HepG2 (cell line): Measurements from ENCODE around the gene APOM. TPM values are rescaled to one million over a fixed set of nuclear protein-coding genes. Genes with fewer than 3 reads are reported as not detected.

Experiments
- ATAD3A ChIP-seq: sonication (generic); formaldehyde crosslinking; IDR thresholded peaks from 2 replicates; pipeline ENCODE4 v1.4.0; 2020; ENCODE audit warnings: missing genetic modification reagents
- ATM ChIP-seq: fragments of 450-650 bp; IDR thresholded peaks from 2 replicates; pipeline ENCODE4 v1.7.1; 2017; ENCODE audit warnings: mild to moderate bottlenecking, borderline replicate concordance
- BCL3 ChIP-seq: sonication (generic); formaldehyde crosslinking; IDR thresholded peaks from 2 replicates; pipeline ENCODE4 v1.5.1; 2020; ENCODE audit warnings: mild to moderate bottlenecking, missing genetic modification reagents, moderate library complexity
- HDAC2 ChIP-seq: sonication (generic); formaldehyde crosslinking; IDR thresholded peaks from 2 replicates; pipeline ENCODE4 v1.4.0; 2020; ENCODE audit warnings: missing genetic modification reagents
- HDAC6 ChIP-seq: fragments of 200-600 bp; sonication (generic); IDR thresholded peaks from 2 replicates; pipeline ENCODE4 v1.7.0; 2017; ENCODE audit warnings: mild to moderate bottlenecking, antibody characterized with exemption, low read length, low read depth
- KLF12 ChIP-seq: sonication (generic); formaldehyde crosslinking; IDR thresholded peaks from 2 replicates; pipeline ENCODE4 v1.4.0; 2020; ENCODE audit warnings: missing genetic modification reagents, borderline replicate concordance
- ZFP90 ChIP-seq: sonication (generic); formaldehyde crosslinking; IDR thresholded peaks from 2 replicates; pipeline ENCODE4 v1.8.0; 2022; ENCODE audit warnings: missing genetic modification reagents, mild to moderate bottlenecking, inconsistent platforms, borderline replicate concordance
- ZNF331 ChIP-seq: sonication (generic); formaldehyde crosslinking; IDR thresholded peaks from 2 replicates; pipeline ENCODE4 v1.4.0; 2020; ENCODE audit warnings: missing genetic modification reagents
- ZNF512 ChIP-seq: sonication (generic); formaldehyde crosslinking; IDR thresholded peaks from 2 replicates; pipeline ENCODE4 v1.4.0; 2020; ENCODE audit warnings: mild to moderate bottlenecking, missing genetic modification reagents
- ZNF547 ChIP-seq: sonication (generic); formaldehyde crosslinking; IDR thresholded peaks from 2 replicates; pipeline ENCODE4 v1.5.1; 2020; ENCODE audit warnings: mild to moderate bottlenecking, missing genetic modification reagents
- ZNF749 ChIP-seq: sonication (generic); formaldehyde crosslinking; IDR thresholded peaks from 2 replicates; pipeline ENCODE4 v1.8.0; 2022; ENCODE audit warnings: mild to moderate bottlenecking, missing genetic modification reagents, moderate library complexity, borderline replicate concordance
- polyA plus RNA-seq, 8 experiments: library from polyadenylated mRNA; depleted of rRNA in 3 of 8; stranded (reverse) in 7 of 8; unstranded in 1 of 8; fragments of >200 nt; fragmentation: Illumina TruSeq in 4 of 8; extraction: Trizol in 4 of 8; gene quantifications; 2 replicates each; pipeline versions ENCODE4 v1.2.1 to v1.2.3, GENCODE V29; 2011 to 2016; ENCODE audit warnings: low read depth in 4 of 8, missing spikeins in 1 of 8, mixed read lengths in 1 of 8; ENCODE audit not compliant: insufficient read depth in 1 of 8
- total RNA-seq, 5 experiments: library from RNA; depleted of rRNA; stranded (reverse); fragments of >200 nt; fragmentation: Illumina TruSeq; extraction: Trizol; gene quantifications; 2 replicates each; pipeline ENCODE4 v1.2.3, GENCODE V29; 2016; ENCODE audit warnings: low read depth in 1 of 5
- TF ChIP-seq, protein P1 (sequence below): sonication (generic); formaldehyde crosslinking; IDR thresholded peaks from 2 replicates; pipeline ENCODE4 v1.4.0; 2020; ENCODE audit warnings: missing genetic modification reagents, borderline replicate concordance
- TF ChIP-seq, protein P2 (sequence below): sonication (generic); formaldehyde crosslinking; IDR thresholded peaks from 2 replicates; pipeline ENCODE4 v1.4.0; 2020; ENCODE audit warnings: mild to moderate bottlenecking, missing genetic modification reagents, borderline replicate concordance
- TF ChIP-seq, protein P3 (sequence below): sonication (generic); formaldehyde crosslinking; IDR thresholded peaks from 2 replicates; pipeline ENCODE4 v1.5.0; 2020; ENCODE audit warnings: mild to moderate bottlenecking, missing genetic modification reagents, borderline replicate concordance

Gene APOM
- total and polyA plus RNA-seq, 2 of the 13 experiments (the other 11 are each of a cell fraction or from before 2014, with no cell fraction given): 98.2 to 1,140 TPM

DNA sequence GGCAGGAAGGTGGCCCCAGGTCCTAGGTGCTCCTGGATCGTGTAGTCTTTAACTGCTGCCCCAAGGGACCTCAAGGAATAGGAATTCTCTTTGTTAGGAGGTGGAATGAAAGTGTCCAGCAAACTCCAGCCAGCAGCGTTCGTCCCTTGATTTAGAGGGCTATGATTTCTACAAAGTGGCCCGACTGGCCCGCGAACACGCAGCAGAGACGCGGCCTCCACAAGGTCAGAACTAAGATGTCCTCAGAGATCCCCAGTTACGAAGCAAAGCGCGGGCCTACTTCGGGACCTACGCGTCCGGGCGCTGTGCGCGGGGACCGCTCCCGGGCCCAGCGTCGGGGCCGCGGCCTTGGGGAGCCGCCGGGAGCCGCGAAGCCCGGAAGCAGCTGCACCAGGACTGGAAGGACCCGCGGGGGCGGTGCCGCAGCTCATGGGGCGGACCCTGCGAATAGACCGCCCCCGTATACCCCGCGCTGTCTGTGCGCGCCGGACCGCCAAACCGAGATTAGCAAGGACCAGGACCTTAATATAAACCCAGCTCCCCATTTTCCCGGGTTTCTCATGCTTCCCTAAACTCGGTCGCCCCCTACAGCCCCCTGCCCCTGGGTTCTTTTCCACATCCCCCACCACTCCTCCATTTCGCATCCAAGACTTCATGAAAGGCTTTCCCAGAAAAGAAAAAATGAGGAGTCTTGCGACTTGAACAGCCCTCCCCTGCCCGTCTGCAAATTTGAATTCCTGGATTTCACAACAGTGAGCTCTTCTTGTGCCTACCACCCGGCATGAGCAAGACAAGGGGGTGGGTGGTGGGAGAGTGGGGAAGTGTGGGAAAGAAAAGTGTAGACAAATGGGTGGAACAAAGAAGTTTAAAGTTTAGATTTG lies 4.9 kb downstream of the APOM start, which contains the start of gene C6orf47 (continued):
- TF ChIP-seq, protein P1, sequence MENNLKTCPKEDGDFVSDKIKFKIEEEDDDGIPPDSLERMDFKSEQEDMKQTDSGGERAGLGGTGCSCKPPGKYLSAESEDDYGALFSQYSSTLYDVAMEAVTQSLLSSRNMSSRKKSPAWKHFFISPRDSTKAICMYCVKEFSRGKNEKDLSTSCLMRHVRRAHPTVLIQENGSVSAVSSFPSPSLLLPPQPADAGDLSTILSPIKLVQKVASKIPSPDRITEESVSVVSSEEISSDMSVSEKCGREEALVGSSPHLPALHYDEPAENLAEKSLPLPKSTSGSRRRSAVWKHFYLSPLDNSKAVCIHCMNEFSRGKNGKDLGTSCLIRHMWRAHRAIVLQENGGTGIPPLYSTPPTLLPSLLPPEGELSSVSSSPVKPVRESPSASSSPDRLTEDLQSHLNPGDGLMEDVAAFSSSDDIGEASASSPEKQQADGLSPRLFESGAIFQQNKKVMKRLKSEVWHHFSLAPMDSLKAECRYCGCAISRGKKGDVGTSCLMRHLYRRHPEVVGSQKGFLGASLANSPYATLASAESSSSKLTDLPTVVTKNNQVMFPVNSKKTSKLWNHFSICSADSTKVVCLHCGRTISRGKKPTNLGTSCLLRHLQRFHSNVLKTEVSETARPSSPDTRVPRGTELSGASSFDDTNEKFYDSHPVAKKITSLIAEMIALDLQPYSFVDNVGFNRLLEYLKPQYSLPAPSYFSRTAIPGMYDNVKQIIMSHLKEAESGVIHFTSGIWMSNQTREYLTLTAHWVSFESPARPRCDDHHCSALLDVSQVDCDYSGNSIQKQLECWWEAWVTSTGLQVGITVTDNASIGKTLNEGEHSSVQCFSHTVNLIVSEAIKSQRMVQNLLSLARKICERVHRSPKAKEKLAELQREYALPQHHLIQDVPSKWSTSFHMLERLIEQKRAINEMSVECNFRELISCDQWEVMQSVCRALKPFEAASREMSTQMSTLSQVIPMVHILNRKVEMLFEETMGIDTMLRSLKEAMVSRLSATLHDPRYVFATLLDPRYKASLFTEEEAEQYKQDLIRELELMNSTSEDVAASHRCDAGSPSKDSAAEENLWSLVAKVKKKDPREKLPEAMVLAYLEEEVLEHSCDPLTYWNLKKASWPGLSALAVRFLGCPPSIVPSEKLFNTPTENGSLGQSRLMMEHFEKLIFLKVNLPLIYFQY (CRISPR knock-in tag): peak; percentile 56; the same call in 1 of the 2 replicates
- TF ChIP-seq ZNF547 (CRISPR knock-in tag) (peak; percentile 84; the same call in 1 of the 2 replicates), ATM (no peak), ZNF749 (CRISPR knock-in tag) (peak; percentile 68; the same call in 1 of the 2 replicates), ATAD3A (CRISPR knock-in tag) (no peak), BCL3 (CRISPR knock-in tag) (peak; percentile 87), ZNF512 (CRISPR knock-in tag) (0 out of 2 replicates have a peak, but pooled peaks have one; percentile 78), HDAC6 (no peak), ZFP90 (CRISPR knock-in tag) (peak; percentile 57; the same call in 1 of the 2 replicates), ZNF331 (CRISPR knock-in tag) (peak; percentile 69; the same call in 1 of the 2 replicates), HDAC2 (CRISPR knock-in tag) (peak; percentile 57), KLF12 (peak; percentile 88; the same call in 1 of the 2 replicates)
- TF ChIP-seq, protein P2, sequence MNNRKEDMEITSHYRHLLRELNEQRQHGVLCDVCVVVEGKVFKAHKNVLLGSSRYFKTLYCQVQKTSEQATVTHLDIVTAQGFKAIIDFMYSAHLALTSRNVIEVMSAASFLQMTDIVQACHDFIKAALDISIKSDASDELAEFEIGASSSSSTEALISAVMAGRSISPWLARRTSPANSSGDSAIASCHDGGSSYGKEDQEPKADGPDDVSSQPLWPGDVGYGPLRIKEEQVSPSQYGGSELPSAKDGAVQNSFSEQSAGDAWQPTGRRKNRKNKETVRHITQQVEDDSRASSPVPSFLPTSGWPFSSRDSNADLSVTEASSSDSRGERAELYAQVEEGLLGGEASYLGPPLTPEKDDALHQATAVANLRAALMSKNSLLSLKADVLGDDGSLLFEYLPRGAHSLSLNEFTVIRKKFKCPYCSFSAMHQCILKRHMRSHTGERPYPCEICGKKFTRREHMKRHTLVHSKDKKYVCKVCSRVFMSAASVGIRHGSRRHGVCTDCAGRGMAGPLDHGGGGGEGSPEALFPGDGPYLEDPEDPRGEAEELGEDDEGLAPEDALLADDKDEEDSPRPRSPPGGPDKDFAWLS (CRISPR knock-in tag): no peak; the same call in 1 of the 2 replicates
- TF ChIP-seq, protein P3, sequence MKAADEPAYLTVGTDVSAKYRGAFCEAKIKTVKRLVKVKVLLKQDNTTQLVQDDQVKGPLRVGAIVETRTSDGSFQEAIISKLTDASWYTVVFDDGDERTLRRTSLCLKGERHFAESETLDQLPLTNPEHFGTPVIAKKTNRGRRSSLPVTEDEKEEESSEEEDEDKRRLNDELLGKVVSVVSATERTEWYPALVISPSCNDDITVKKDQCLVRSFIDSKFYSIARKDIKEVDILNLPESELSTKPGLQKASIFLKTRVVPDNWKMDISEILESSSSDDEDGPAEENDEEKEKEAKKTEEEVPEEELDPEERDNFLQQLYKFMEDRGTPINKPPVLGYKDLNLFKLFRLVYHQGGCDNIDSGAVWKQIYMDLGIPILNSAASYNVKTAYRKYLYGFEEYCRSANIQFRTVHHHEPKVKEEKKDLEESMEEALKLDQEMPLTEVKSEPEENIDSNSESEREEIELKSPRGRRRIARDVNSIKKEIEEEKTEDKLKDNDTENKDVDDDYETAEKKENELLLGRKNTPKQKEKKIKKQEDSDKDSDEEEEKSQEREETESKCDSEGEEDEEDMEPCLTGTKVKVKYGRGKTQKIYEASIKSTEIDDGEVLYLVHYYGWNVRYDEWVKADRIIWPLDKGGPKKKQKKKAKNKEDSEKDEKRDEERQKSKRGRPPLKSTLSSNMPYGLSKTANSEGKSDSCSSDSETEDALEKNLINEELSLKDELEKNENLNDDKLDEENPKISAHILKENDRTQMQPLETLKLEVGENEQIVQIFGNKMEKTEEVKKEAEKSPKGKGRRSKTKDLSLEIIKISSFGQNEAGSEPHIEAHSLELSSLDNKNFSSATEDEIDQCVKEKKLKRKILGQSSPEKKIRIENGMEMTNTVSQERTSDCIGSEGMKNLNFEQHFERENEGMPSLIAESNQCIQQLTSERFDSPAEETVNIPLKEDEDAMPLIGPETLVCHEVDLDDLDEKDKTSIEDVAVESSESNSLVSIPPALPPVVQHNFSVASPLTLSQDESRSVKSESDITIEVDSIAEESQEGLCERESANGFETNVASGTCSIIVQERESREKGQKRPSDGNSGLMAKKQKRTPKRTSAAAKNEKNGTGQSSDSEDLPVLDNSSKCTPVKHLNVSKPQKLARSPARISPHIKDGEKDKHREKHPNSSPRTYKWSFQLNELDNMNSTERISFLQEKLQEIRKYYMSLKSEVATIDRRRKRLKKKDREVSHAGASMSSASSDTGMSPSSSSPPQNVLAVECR (CRISPR knock-in tag): peak; percentile 92
